HG03457 (cell line): ENCODE data around the gene NELL2.
"Not testable (repeated sequence)": the region's sequence is repeated elsewhere in the genome, so short reads cannot be mapped to it uniquely, and the experiment has no call there.

Source experiments
- ATAC-seq: cut with Tn5 transposase; IDR thresholded peaks from one replicate; pipeline ENCODE4 v1.9.1; 2021; ENCODE audit warnings: moderate number of reproducible peaks; ENCODE audit not compliant: unreplicated experiment

NELL2 gene

GRCh38 chr12:44697511-44697910 lies 178.6 kb downstream of the NELL2 start:
- ATAC-seq = no peak

DNA sequence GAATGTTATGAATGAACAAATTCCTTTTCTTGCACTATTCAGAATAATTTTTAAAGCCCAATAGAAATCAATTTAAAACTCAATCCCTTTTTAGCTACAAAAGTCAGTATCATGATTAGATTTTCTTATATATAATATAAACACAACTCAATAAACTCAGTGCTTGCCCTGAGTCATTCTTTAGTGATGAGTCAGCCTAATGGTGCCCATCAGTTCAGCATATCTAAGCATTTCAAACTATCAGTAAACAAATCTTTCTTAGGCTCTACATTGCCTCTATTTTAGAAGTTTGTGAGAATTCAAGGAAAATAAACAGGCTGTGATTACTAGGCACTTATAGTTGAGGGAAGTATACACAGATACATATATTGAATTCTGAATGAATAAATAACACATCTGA lies 179.6 kb downstream of the NELL2 start:
- ATAC-seq = no peak

DNA sequence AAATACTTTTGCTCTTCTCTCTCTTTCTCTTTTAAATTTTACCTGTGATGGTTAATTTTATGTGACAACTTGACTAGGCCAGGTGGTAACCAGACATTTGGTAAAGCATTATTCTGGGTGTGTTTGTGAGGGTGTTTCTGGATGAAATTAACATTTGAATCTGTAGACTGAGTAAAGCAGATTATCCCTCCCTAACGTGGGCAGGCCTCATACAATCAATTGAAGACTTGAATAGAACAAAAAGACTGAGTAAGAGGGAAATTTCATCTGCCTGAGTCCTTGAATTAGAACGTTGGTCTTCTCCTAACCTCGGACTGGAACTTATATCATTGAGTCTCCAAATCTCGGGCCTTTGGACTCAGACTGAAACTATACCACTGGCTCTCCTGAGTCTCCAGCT lies 182.1 kb downstream of the NELL2 start:
- no peak for ATAC-seq

DNA sequence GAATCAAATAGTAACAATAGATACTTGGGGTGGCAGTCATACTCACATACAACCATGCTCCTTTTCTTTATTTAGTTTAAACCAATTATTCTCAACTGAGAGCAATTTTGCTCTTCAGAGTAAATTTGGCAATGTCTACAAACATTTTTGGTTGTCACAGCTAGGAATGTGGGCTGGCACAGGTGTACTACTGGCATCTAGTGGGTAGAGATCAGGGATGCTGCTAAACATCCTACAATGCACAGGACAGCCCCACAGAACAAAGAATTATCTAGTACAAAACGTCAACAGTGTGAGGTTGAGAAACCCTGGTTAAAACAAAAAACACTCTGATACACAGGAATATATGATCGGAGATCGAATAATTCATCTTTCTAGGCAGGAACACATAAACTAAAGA lies 186.5 kb downstream of the NELL2 start:
- ATAC-seq = no peak

DNA sequence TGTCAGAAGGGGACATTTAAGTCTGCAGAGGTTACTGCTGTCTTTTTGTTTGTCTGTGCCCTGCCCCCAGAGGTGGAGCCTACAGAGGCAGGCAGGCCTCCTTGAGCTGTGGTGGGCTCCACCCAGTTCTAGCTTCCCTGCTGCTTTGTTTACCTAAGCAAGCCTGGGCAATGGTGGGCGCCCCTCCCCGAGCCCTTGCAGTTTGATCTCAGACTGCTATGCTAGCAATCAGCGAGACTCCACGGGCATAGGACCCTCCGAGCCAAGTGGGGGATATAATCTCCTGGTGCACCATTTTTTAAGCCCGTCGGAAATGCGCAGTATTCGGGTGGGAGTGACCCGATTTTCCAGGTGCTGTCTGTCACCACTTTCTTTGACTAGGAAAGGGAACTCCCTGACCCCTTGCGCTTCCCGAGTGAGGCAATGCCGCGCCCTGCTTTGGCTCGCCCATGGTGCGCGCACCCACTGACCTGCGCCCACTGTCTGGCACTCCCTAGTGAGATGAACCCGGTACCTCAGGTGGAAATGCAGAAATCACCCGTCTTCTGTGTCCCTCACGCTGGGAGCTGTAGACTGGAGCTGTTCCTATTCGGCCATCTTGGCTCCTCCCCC lies 189.2 kb downstream of the NELL2 start:
- ATAC-seq = not testable (repeated sequence)

- ATAC-seq = no peak
Observed at GRCh38 chr12:44677724-44678123, 198.4 kb downstream of the NELL2 start.

GRCh38 chr12:44674875-44675274 lies 201.2 kb downstream of the NELL2 start:
- no peak for ATAC-seq

DNA sequence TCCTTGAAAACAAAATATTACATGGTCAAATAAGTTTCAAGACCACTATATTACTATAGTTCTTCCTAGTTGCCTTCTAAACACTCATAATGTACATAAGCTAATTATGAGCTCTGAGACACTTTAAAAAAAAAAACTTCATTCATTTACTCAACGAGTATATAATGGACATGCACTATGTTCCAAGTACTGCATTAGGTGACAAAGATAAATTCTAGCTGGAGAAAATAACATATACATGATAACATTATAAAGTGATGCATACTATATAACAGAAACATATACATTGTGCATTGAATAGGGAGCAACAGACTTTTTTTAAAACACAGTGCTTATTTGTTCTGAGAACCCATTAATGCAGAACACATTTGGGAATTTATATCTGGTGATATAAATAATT lies 202.3 kb downstream of the NELL2 start:
- ATAC-seq = no peak

DNA sequence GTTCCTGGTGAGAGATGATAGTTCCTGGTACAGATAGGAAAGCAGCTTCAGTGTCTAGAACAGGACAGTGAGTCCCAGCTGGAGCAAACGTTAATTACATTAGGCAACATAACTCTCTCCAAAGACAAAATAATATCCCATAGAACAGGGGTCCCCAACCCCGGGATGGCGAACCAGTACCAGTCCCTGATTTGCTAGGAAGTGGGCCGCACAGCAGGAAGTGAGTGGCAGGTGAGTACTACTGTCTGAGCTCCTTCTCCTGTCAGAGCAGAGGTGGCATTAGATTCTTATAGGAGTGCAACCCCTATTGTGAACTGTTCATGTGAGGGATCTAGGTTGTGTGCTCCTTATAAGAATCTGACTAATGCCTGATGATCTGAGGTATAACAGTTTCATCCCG lies 204.1 kb downstream of the NELL2 start:
- no peak for ATAC-seq

DNA sequence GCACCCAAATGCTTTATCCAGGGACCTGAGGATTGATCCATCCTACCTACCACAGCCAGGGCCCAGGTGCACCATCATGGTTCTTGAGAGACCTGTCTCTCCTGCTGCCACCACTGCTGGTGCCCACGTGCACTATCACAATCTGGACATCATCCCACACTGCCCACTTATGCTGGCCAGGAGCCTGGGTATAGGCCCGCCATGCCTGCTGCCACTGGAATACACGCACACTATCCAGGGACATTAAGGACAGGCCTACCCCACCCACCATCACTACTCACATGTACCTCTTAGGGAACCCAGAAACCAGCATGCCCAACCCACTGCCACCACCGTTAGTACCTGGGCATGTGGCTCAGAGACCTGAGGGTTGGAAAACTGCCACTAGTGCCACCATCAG lies 207.7 kb downstream of the NELL2 start:
- ATAC-seq = no peak

GRCh38 chr12:44667461-44667860 lies 208.7 kb downstream of the NELL2 start:
- no peak for ATAC-seq

GRCh38 chr12:44663291-44663690 lies 212.8 kb downstream of the NELL2 start:
- no peak for ATAC-seq

DNA sequence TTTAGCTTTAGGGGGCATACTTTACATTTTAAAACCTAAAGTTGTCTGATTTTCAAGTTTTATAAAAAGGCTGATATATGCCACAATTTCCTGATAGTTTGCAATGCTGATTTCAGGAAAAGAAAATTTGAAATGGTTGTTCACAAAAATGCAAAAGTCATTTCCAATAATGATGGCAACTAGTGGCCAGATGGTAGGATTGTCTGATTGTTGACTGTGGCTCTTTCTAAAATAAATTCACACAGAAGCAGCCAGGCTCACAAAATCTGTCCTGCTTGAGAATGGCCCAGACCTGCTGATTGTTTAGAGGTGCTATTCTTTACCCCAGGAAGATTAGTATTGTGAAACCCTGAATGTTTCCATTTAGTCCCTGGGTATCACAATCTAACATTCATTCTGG lies 220.3 kb downstream of the NELL2 start:
- ATAC-seq = no peak

GRCh38 chr12:44654646-44655639 lies 221.2 kb downstream of the NELL2 start:
- ATAC-seq = no peak

GRCh38 chr12:44653861-44654527 lies 222.1 kb downstream of the NELL2 start:
- ATAC-seq = no peak

- no peak for ATAC-seq
Observed at GRCh38 chr12:44649693-44650092, 226.4 kb downstream of the NELL2 start.

- no peak for ATAC-seq
Observed at GRCh38 chr12:44647917-44648690, 228.0 kb downstream of the NELL2 start.

GRCh38 chr12:44640427-44641190 lies 235.5 kb downstream of the NELL2 start:
- no peak for ATAC-seq

DNA sequence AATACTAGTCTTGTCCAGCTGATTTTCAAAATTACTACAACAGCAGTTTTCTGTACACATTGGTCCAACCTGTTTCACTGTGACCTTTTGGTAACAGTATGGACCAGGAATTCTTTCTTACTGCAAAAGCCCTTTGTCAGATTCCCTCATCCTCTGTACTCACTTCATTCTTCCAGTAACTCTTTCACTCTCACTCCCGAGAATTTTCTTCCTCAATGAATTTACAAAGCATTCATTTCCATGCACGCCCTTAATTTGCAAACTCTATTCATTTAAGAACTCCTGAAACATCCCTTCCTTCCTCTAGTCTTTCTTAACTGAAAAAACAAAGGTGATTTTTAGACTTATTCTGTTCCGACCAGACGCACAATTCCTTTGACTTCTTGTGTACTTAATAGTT lies 238.2 kb downstream of the NELL2 start:
- ATAC-seq = no peak

GRCh38 chr12:44628180-44628579 lies 247.9 kb downstream of the NELL2 start:
- ATAC-seq = no peak
